Gastroesophageal sphincter (tissue), 4 donors: ENCODE data around the gene FOXO3. TPM values are rescaled to one million over a fixed set of nuclear protein-coding genes. Genes with fewer than 3 reads are reported as not detected.

Source experiments
- ATAC-seq: fragments of 150-250 bp; one replicate; pipeline ENCODE4 v1.9.1; 2016; ENCODE audit warnings: mild to moderate bottlenecking, moderate library complexity
- H3K27ac ChIP-seq, 4 donors: fragments of 200-600 bp; sonication (generic) in 3 of 4; 1 replicate in 3 of 4; 2 replicates in 1 of 4; pipeline ENCODE4 v1.5.1; 2016 to 2019
- H3K27me3 ChIP-seq: fragments of 200-600 bp; sonication (generic); one replicate; pipeline ENCODE4 v1.5.1; 2019
- H3K36me3 ChIP-seq, 2 donors: fragments of 200-600 bp; sonication (generic); one replicate each; pipeline ENCODE4 v1.5.1; 2019; ENCODE audit warnings: control low read depth in 1 of 2
- H3K4me1 ChIP-seq, 3 donors: fragments of 200-600 bp; sonication (generic); 1 replicate in 2 of 3; 2 replicates in 1 of 3; pipeline ENCODE4 v1.5.1; 2016 to 2019; ENCODE audit warnings: control low read depth in 2 of 3
- H3K4me3 ChIP-seq, 2 donors: fragments of 200-600 bp; sonication (generic); one replicate each; pipeline ENCODE4 v1.5.1; 2019; ENCODE audit warnings: mild to moderate bottlenecking in 1 of 2, moderate library complexity in 1 of 2
- H3K9me3 ChIP-seq, 3 donors: fragments of 200-600 bp; sonication (generic); one replicate each; pipeline ENCODE4 v1.5.1; 2017 to 2019; ENCODE audit warnings: control low read depth in 2 of 3
- EP300 ChIP-seq: sonication (generic); formaldehyde crosslinking; IDR thresholded peaks from one replicate; pipeline ENCODE4 v1.6.1; 2017; ENCODE audit warnings: antibody characterized with exemption, mild to moderate bottlenecking
- POLR2A ChIP-seq, 2 donors: fragments of 450-650 bp; IDR thresholded peaks; one replicate each; pipeline ENCODE4 v1.6.1; 2017; ENCODE audit warnings: antibody characterized with exemption in 2 of 2, mild to moderate bottlenecking in 2 of 2, moderate library complexity in 1 of 2
- POLR2AphosphoS5 ChIP-seq: sonication (generic); formaldehyde crosslinking; IDR thresholded peaks from one replicate; pipeline ENCODE4 v1.6.1; 2017; ENCODE audit warnings: antibody characterized with exemption
- WGBS, 2 donors: methylation state at CpG; one replicate each; pipeline ENCODE4 v1.1.5; 2018; ENCODE audit warnings: low coverage in 1 of 2; 5-methylcytosine and 5-hydroxymethylcytosine counted together
- total RNA-seq, 4 donors: library from RNA; depleted of rRNA; stranded (reverse); fragments of >200 nt; gene quantifications; one replicate each; pipeline ENCODE4 v1.1.0, GENCODE V29; 2016
- TF ChIP-seq, protein P1 (sequence below), 4 experiments: fragments of 200-600 bp in 2 of 4; fragments of 450-650 bp in 2 of 4; sonication (generic) in 1 of 4; IDR thresholded peaks; one replicate each; pipeline ENCODE4 v1.5.1; 2017 to 2019; ENCODE audit warnings: antibody characterized with exemption in 4 of 4, mild to moderate bottlenecking in 2 of 4, moderate library complexity in 2 of 4

FOXO3 gene
- total RNA-seq, 4 donors from 2014 or later = 93.7 to 122 (median 114) TPM

DNA sequence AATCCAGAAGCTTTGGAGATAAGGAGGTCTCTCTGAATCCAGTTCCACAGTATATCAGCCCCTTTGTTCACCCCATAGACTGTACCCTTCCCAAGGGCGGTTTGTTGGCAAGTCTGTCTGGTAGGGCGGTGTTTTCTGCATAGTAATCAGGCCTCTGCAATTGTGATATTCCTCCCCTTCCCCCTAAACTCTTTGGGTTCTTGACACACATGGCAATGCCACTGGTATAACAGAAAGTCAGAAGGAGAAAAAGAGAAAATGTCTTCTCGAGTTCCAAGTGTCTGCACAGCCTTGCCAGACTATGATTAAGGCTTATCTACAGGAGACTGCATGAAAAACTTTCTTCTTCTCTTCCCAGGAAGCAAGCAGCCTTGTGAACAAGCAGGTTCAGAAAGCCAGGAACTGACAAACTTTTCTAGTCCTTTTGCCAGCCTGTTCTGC lies 45.6 kb downstream of the FOXO3 start:
- Histone ChIP-seq H3K36me3 (no peaks in the 10 kb centered on the region), H3K27me3 (no peaks in the 10 kb centered on the region), H3K4me1 (peaks cover 11 to 95% (median 34%) of the 10 kb centered on the region in 3 donors), H3K9me3 (no peaks in the 10 kb centered on the region), H3K4me3 (no peak overlapping the region), H3K27ac (peak overlapping the region in 1 of 4 donors; percentile 0)
- ATAC-seq = no peak
- TF ChIP-seq POLR2AphosphoS5 = no peak
- no peak for TF ChIP-seq POLR2A (IDR thresholded peaks at IDR 0.05)
- TF ChIP-seq, protein P1, sequence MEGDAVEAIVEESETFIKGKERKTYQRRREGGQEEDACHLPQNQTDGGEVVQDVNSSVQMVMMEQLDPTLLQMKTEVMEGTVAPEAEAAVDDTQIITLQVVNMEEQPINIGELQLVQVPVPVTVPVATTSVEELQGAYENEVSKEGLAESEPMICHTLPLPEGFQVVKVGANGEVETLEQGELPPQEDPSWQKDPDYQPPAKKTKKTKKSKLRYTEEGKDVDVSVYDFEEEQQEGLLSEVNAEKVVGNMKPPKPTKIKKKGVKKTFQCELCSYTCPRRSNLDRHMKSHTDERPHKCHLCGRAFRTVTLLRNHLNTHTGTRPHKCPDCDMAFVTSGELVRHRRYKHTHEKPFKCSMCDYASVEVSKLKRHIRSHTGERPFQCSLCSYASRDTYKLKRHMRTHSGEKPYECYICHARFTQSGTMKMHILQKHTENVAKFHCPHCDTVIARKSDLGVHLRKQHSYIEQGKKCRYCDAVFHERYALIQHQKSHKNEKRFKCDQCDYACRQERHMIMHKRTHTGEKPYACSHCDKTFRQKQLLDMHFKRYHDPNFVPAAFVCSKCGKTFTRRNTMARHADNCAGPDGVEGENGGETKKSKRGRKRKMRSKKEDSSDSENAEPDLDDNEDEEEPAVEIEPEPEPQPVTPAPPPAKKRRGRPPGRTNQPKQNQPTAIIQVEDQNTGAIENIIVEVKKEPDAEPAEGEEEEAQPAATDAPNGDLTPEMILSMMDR (IDR thresholded peaks at IDR 0.05) = no peak
- TF ChIP-seq EP300 = no peak
- WGBS, 2 donors = 61 to 63% methylated on average over 3 of the region's 3 CpGs

GRCh38 chr6:108608453-108609275 lies 47.9 kb downstream of the FOXO3 start:
- TF ChIP-seq POLR2A (IDR thresholded peaks at IDR 0.05) (no peak), POLR2AphosphoS5 (peak; percentile 11)
- 44 to 48% methylated on average over 6 to 7 of the region's 7 CpGs for WGBS, 2 donors
- ATAC-seq = no peak
- no peaks in the 10 kb centered on the region for H3K27me3 ChIP-seq
- H3K27ac ChIP-seq = peak overlapping the region; percentile 49 to 64 (median 54)
- H3K36me3 ChIP-seq = no peaks in the 10 kb centered on the region
- H3K4me1 ChIP-seq = peaks cover 11 to 81% (median 34%) of the 10 kb centered on the region in 3 donors
- no peak overlapping the region for H3K4me3 ChIP-seq
- H3K9me3 ChIP-seq = peaks cover 0 to 8% (median 0%) of the 10 kb centered on the region in 3 donors

DNA sequence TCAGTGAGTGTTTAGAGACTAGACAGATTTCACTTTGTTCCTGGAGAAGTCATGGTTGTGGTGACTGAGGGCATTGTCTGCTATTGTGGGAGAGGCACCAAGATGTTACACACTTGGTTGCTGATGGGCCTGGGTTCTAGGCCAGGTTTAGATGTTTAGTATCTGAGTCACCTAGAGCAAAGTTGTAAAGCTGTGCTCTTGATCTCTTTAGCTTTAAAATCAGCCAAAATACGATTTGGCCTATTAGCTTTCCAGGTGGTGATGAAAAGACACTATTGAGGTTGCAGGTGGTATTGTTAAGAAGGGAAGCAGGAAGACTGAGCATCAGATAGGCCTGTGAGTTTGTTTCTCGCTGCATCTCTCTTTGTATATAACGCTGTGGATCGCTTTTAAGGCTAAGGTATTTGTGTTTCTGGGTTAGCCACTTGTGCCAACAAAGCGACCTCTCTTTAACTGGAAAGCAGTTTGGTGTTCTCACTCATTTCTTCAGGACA lies 48.6 kb downstream of the FOXO3 start:
- peaks cover 0 to 8% (median 0%) of the 10 kb centered on the region in 3 donors for H3K9me3 ChIP-seq
- TF ChIP-seq EP300 (no peak), POLR2AphosphoS5 (peak; percentile 2), POLR2A (IDR thresholded peaks at IDR 0.05) (no peak)
- TF ChIP-seq, protein P1 (IDR thresholded peaks at IDR 0.05) = no peak
- no peak overlapping the region for H3K4me3 ChIP-seq
- ATAC-seq = peak; percentile 77
- H3K27me3 ChIP-seq = no peaks in the 10 kb centered on the region
- peaks cover 11 to 81% (median 34%) of the 10 kb centered on the region in 3 donors for H3K4me1 ChIP-seq
- 80 to 89% methylated on average over 5 of the region's 5 CpGs for WGBS, 2 donors
- H3K27ac ChIP-seq = peak overlapping the region; percentile 43 to 64 (median 54)
- no peaks in the 10 kb centered on the region for H3K36me3 ChIP-seq

GRCh38 chr6:108610270-108610839 lies 49.6 kb downstream of the FOXO3 start:
- WGBS, 2 donors = 44 to 51% methylated on average over 1 to 3 of the region's 3 CpGs
- Histone ChIP-seq H3K27me3 (no peaks in the 10 kb centered on the region), H3K4me3 (no peak overlapping the region), H3K27ac (peak overlapping the region in 2 of 4 donors; percentile 22 to 53), H3K36me3 (no peaks in the 10 kb centered on the region), H3K4me1 (peaks cover 11 to 80% (median 34%) of the 10 kb centered on the region in 3 donors), H3K9me3 (peaks cover 0 to 8% (median 0%) of the 10 kb centered on the region in 3 donors)
- no peak for ATAC-seq
- TF ChIP-seq POLR2AphosphoS5 = no peak
- TF ChIP-seq POLR2A (IDR thresholded peaks at IDR 0.05) = no peak
- TF ChIP-seq, protein P1 (IDR thresholded peaks at IDR 0.05) = no peak
- no peak for TF ChIP-seq EP300

- Histone ChIP-seq H3K4me3 (no peak overlapping the region), H3K9me3 (peaks cover 0 to 8% (median 0%) of the 10 kb centered on the region in 3 donors), H3K27me3 (no peaks in the 10 kb centered on the region), H3K36me3 (no peaks in the 10 kb centered on the region), H3K4me1 (peaks cover 10 to 73% (median 34%) of the 10 kb centered on the region in 3 donors), H3K27ac (peak overlapping the region in 1 of 4 donors; percentile 53)
- 35 to 37% methylated on average over 4 of the region's 4 CpGs for WGBS, 2 donors
- no peak for ATAC-seq
- TF ChIP-seq POLR2AphosphoS5 (no peak), POLR2A (IDR thresholded peaks at IDR 0.05) (no peak), EP300 (no peak)
- TF ChIP-seq, protein P1 (IDR thresholded peaks at IDR 0.05) = no peak
These were observed 50.4 kb downstream of the FOXO3 start for GRCh38 chr6:108610957-108611586.
